Vagina (tissue), 2 donors: ENCODE data around the gene RPH3AL. TPM values are rescaled to one million over a fixed set of nuclear protein-coding genes. Genes with fewer than 3 reads are reported as not detected.

Experiments
- DNase-seq, 2 donors: peaks; one replicate each; pipeline ENCODE4 v3.0.0-alpha.2; 2017; ENCODE audit errors: extremely low spot score in 2 of 2
- H3K27ac ChIP-seq: fragments of 200-600 bp; sonication (generic); one replicate; pipeline ENCODE4 v1.5.1; 2019
- H3K27me3 ChIP-seq: fragments of 200-600 bp; sonication (generic); one replicate; pipeline ENCODE4 v1.5.1; 2019
- H3K36me3 ChIP-seq, 2 donors: fragments of 200-600 bp; sonication (generic); one replicate each; pipeline ENCODE4 v1.5.1; 2017 to 2019
- H3K4me1 ChIP-seq: fragments of 200-600 bp; sonication (generic); one replicate; pipeline ENCODE4 v1.5.1; 2019
- H3K4me3 ChIP-seq, 2 donors: fragments of 200-600 bp; sonication (generic); 1 replicate in 1 of 2; 2 replicates in 1 of 2; pipeline ENCODE4 v1.5.1; 2016 to 2019
- H3K9me3 ChIP-seq: fragments of 200-600 bp; sonication (generic); one replicate; pipeline ENCODE4 v1.5.1; 2019
- CTCF ChIP-seq, 3 experiments: fragments of 450-650 bp in 2 of 3; fragments of 200-600 bp in 1 of 3; sonication (generic) in 1 of 3; IDR thresholded peaks; one replicate each; pipeline ENCODE4 v1.5.1; 2017 to 2019; ENCODE audit warnings: antibody characterized with exemption in 3 of 3, mild to moderate bottlenecking in 2 of 3, moderate library complexity in 2 of 3
- POLR2A ChIP-seq, 2 donors: fragments of 450-650 bp; IDR thresholded peaks; one replicate each; pipeline ENCODE4 v1.6.1; 2017; ENCODE audit warnings: antibody characterized with exemption in 2 of 2, mild to moderate bottlenecking in 2 of 2, moderate library complexity in 2 of 2
- POLR2AphosphoS5 ChIP-seq, 2 donors: sonication (generic); formaldehyde crosslinking; IDR thresholded peaks; one replicate each; pipeline ENCODE4 v1.9.0; 2017; ENCODE audit warnings: antibody characterized with exemption in 2 of 2, mild to moderate bottlenecking in 2 of 2, low read depth in 1 of 2; ENCODE audit not compliant: insufficient read depth in 1 of 2
- intact Hi-C: fragments of 100-400 bp; cut with DNase I; formaldehyde crosslinking; loops from one replicate; pipeline ENCODE4 v1.15.1; 2023
- total RNA-seq: library from RNA; depleted of rRNA; stranded (reverse); fragments of >200 nt; gene quantifications from one replicate; pipeline ENCODE4 v1.2.3, GENCODE V29; 2016

Gene RPH3AL
- total RNA-seq, 1 donor from 2014 or later: 43.5 TPM

- peak overlapping the region; percentile 54 to 69 for H3K4me3 ChIP-seq
- H3K27ac ChIP-seq: peak overlapping the region; percentile 53
- peaks cover 9% of the 10 kb centered on the region for H3K4me1 ChIP-seq
- H3K9me3 ChIP-seq: no peaks in the 10 kb centered on the region
- no peak for DNase-seq
- no peaks in the 10 kb centered on the region for H3K36me3 ChIP-seq
- intact Hi-C loops: no loop called here
- H3K27me3 ChIP-seq: no peaks in the 10 kb centered on the region
- TF ChIP-seq CTCF (IDR thresholded peaks at IDR 0.05) (peak; percentile 33 to 78 (median 57)), POLR2A (IDR thresholded peaks at IDR 0.05) (no peak), POLR2AphosphoS5 (IDR thresholded peaks at IDR 0.05; ENCODE audit: insufficient read depth in 1 of 2, low read depth in 1 of 2) (no peak)
Measured at GRCh38 chr17:386141-386876, 33.7 kb upstream of the RPH3AL start.

- no peaks in the 10 kb centered on the region for H3K9me3 ChIP-seq
- H3K4me1 ChIP-seq: peaks cover 9% of the 10 kb centered on the region
- no peak for TF ChIP-seq POLR2AphosphoS5 (IDR thresholded peaks at IDR 0.05; ENCODE audit: insufficient read depth in 1 of 2, low read depth in 1 of 2)
- H3K27ac ChIP-seq: peak overlapping the region; percentile 53
- DNase-seq: no peak
- no peaks in the 10 kb centered on the region for H3K36me3 ChIP-seq
- H3K27me3 ChIP-seq: no peaks in the 10 kb centered on the region
- H3K4me3 ChIP-seq: peak overlapping the region; percentile 54 to 69
- intact Hi-C loops: no loop called here
Measured at GRCh38 chr17:385836-386140, 33.2 kb upstream of the RPH3AL start.

- TF ChIP-seq POLR2A (IDR thresholded peaks at IDR 0.05) (no peak), POLR2AphosphoS5 (IDR thresholded peaks at IDR 0.05; ENCODE audit: insufficient read depth in 1 of 2, low read depth in 1 of 2) (no peak), CTCF (IDR thresholded peaks at IDR 0.05) (no peak)
- Histone ChIP-seq H3K36me3 (no peaks in the 10 kb centered on the region), H3K4me1 (peaks cover 9% of the 10 kb centered on the region), H3K27me3 (no peaks in the 10 kb centered on the region), H3K9me3 (no peaks in the 10 kb centered on the region), H3K4me3 (peak overlapping the region; percentile 54 to 69), H3K27ac (peak overlapping the region; percentile 53)
- intact Hi-C loops: no loop called here
- no peak for DNase-seq
Measured at GRCh38 chr17:385178-385835, 32.7 kb upstream of the RPH3AL start.

GRCh38 chr17:384622-385177 lies 32.1 kb upstream of the RPH3AL start:
- DNase-seq: no peak
- intact Hi-C loops: no loop called here
- H3K4me1 ChIP-seq: peaks cover 9% of the 10 kb centered on the region
- peak overlapping the region; percentile 53 for H3K27ac ChIP-seq
- peak overlapping the region; percentile 54 to 69 for H3K4me3 ChIP-seq
- TF ChIP-seq POLR2AphosphoS5 (IDR thresholded peaks at IDR 0.05; ENCODE audit: insufficient read depth in 1 of 2, low read depth in 1 of 2): no peak
- no peak for TF ChIP-seq POLR2A (IDR thresholded peaks at IDR 0.05)
- no peak for TF ChIP-seq CTCF (IDR thresholded peaks at IDR 0.05)
- H3K36me3 ChIP-seq: no peaks in the 10 kb centered on the region
- no peaks in the 10 kb centered on the region for H3K9me3 ChIP-seq
- H3K27me3 ChIP-seq: no peaks in the 10 kb centered on the region

- H3K4me1 ChIP-seq: peaks cover 9% of the 10 kb centered on the region
- no peak for DNase-seq
- H3K36me3 ChIP-seq: no peaks in the 10 kb centered on the region
- H3K4me3 ChIP-seq: no peak overlapping the region
- no peaks in the 10 kb centered on the region for H3K27me3 ChIP-seq
- intact Hi-C loops: no loop called here
- no peak overlapping the region for H3K27ac ChIP-seq
- H3K9me3 ChIP-seq: no peaks in the 10 kb centered on the region
- TF ChIP-seq POLR2AphosphoS5 (IDR thresholded peaks at IDR 0.05; ENCODE audit: insufficient read depth in 1 of 2, low read depth in 1 of 2) (no peak), POLR2A (IDR thresholded peaks at IDR 0.05) (no peak)
Measured at GRCh38 chr17:383771-384621, 31.4 kb upstream of the RPH3AL start.
